HG03280 (cell line): ENCODE results near the gene GOLGA1.
A peak's percentile ranks its signal among the peaks of the same experiment; 100 is the strongest.
"Not testable (repeated sequence)": the region's sequence is repeated elsewhere in the genome, so short reads cannot be mapped to it uniquely, and the experiment has no call there.

ENCODE experiments used
- ATAC-seq: cut with Tn5 transposase; IDR thresholded peaks from one replicate; pipeline ENCODE4 v1.9.1; 2021; ENCODE audit warnings: mild to moderate bottlenecking, moderate library complexity; ENCODE audit not compliant: unreplicated experiment

The GOLGA1 gene

GRCh38 chr9:124940894-124941678, at the start of gene GOLGA1:
Gene GOLGA1, minus strand, starts transcription at chr9:124941083. Its CDS starts 2,372 bp downstream, at chr9:124938711.
- ATAC-seq = peak; percentile 83

- ATAC-seq = no peak
Observed at GRCh38 chr9:124983698-124984097, 42.8 kb upstream of the GOLGA1 start.

DNA sequence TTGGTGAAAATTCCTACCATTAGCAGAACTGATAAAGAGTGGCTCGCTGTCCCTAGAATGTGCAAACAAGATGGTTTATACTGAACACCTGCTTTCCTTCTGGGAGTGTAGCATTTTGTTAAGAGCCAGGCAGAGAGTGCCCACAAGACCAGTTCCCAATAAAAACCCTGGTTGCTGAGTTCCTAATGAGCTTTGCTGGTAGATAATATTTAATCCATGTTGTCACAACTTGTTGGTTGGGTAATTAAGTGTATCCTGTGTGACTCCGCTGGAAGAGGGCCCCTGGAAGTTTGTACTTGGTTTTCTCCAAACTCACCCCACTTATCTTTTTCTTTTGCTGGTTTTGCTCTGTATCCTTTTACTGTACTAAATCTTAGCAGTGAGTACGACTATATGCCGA, 39.5 kb upstream of the GOLGA1 start:
- no peak for ATAC-seq

GRCh38 chr9:124975131-124975530, 34.2 kb upstream of the GOLGA1 start:
- ATAC-seq = no peak

- no peak for ATAC-seq
Observed at GRCh38 chr9:124973807-124974206, 32.9 kb upstream of the GOLGA1 start.

- no peak for ATAC-seq
Observed at GRCh38 chr9:124972241-124972770, 31.4 kb upstream of the GOLGA1 start.

GRCh38 chr9:124969401-124969800, 28.5 kb upstream of the GOLGA1 start:
- ATAC-seq = no peak

DNA sequence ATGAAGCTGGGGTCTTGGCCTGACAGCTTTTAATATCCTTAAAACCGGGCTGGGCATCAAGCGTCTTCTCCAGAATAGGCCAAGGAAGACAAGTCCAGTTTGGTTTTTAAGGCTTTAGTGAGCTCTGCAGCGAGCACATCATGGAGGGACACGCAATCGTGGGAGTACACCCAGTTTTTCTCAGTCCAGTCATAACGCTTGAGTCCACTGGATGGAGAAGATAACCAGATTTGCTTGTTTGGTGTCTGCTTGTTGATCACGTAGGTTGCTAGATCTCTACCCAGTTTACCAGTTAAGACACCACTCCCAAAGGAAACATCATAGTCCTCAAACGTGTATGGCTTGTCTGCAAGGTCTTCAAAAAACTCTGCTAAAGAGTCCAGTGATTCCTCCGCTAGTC, 27.4 kb upstream of the GOLGA1 start:
- ATAC-seq = no peak

DNA sequence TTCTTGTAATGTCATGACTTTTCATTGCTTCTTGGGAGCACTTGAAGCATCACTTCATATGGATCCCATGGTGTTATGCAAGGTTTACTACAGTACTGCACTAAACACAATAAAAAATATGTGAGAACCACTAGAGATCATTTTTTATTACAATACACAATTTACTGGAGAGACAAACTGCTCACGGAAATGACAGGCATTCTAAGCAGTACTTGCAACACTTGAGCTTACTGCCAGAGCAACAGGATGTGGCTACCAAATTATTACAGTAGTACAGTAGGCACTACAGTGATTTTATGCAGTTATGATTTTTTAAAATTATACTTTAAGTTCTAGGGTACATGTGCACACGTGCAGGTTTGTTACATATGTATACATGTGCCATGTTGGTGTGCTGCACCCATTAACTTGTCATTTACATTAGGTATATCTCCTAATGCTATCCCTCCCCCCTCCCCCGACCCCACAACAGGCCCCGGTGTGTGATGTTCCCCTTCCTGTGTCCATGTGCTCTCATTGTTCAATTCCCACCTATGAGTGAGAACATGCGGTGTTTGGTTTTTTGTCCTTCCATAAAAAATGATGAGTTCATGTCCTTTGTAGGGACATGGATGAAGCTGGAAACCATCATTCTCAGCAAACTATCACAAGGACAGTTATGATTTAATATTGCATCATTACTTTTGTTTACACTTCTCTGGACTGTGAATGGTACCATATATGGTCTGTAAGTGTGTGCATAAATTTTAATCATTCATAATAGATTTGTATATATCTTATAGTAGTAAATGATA, 25.1 kb upstream of the GOLGA1 start:
- not testable (repeated sequence) for ATAC-seq

- no peak for ATAC-seq
Observed at GRCh38 chr9:124964604-124965003, 23.7 kb upstream of the GOLGA1 start.

DNA sequence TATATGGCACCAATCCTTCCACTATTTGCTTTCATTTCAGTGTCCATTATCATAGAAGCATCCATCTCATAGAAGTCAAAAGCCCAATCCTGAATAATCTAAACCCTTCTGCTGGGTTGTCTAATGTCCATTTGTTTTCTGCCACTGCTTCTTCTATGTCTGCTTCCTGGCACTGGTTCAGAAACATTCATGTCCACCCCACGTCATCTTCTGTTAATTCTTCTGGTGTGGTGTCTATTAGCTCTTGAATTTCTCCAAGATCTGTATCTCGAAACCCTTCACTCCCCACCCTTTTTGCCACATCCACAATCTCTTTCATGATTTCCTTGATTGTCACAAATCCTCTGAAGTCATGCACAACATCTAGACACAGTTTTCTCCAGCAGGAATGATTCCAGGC, 23.2 kb upstream of the GOLGA1 start:
- ATAC-seq = no peak

GRCh38 chr9:124960409-124960752, 19.5 kb upstream of the GOLGA1 start:
- no peak for ATAC-seq

GRCh38 chr9:124959671-124960408, 19.0 kb upstream of the GOLGA1 start:
- ATAC-seq = not testable (repeated sequence)

DNA sequence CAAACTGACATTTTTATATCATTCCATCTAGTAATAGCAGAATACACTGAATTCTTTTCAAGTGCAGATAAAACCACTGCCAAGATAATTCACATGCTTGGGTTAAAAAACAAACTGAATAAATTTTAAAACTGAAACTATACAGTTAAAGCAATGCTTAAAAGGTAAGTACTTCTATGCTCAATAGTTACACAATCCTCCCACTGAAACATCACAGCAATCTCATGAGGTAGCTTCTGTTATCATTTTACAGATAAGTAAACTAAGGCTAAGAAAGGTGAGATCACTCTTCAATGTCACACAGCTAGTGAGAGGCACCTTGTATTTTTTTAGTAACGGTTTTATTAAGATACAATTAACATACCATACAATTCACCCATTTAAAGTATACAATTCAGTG, 13.4 kb upstream of the GOLGA1 start:
- no peak for ATAC-seq

DNA sequence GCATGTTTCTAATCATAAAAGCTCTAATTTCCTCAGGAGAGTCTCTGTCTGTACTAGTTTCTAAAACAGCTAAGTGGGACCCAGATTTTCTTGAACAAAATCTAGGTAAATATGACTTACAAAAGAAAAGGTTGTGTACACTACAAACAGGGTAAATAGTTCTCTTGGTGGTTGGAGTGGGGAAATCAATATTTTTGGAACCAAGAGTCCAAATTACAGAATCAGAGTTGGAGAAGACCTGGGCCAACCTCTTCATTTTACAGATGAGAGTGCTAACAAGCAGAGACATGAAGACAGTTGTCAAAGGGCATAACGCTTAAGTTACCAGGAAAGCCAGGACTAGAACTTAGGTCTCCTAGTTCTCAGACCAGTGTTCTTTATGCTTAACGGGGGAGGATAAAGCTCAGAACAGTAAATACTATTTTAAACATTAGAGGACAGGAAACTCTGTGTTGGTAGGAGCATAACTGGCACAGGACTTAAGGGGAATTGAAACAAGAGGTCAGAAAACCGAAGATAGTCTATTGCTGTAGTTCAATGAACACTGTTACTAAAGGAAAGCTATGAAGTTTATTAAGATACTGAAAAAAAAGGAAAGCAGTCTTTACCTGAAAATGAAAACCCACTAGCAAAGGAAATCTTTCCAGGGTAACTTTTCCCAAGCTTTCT, 9.3 kb upstream of the GOLGA1 start:
- ATAC-seq = no peak

DNA sequence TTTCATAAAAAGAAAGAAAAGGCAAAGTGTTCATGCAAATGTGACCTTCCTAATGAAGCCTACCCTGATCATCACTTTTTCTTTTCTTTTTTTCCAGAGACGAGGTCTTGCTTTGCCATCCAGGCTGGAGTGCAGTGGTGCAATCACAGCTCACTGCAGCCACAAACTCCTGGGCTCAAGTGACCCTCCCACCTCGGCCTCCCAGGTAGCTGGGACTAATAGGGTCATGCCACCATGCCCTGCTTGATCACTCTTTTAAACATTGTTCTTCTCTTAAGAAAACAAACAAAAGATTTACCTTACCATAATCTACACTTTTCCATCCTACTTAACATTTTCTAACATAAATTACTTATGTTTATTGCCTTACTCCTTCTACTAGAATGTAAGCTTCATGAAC, 8.5 kb upstream of the GOLGA1 start:
- ATAC-seq = no peak

DNA sequence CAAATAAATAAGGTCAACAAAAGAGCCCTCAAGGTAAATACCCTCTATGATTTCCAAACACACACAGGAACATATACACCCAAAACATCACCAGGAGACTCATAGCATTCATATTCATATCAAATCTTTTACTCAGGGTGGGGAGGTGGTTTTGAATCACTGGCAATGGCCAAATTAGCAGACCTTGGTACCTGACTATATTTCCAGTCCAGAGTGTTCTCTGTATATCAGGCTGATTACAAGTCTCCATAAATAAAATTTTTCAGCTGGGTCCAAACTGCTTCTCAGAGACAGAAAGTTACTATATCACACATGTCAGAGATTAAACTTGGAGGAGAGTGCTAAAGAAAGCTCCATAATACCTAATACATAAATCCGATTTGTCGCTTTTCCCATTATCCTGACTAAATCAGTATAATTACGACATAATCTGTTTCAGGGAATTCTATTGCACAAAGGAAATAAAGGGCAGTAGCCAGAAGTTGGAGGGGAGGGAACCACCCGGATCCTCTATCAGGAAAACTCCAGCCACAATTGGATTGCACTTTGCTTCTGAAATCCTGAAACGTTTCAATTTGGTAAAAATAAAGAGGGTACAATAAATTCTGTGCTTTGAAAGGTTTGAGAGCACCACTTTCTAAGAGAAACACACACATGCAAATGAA, 7.0 kb upstream of the GOLGA1 start:
- ATAC-seq = no peak

GRCh38 chr9:124946167-124946566, 5.3 kb upstream of the GOLGA1 start:
- ATAC-seq = no peak

- ATAC-seq = peak; percentile 19
Observed at GRCh38 chr9:124941679-124942561, 1.0 kb upstream of the GOLGA1 start.
